RWPE2 (cell line): ENCODE results near the gene ATP10B.

Experiments
- ATAC-seq: fragments of 200-7000 bp; cut with Tn5 transposase; 3 replicates; pipeline ENCODE4 v1.9.1; 2021; ENCODE audit warnings: low read depth
- DNase-seq: peaks from one replicate; pipeline ENCODE4 v3.0.0-alpha.2; 2020; ENCODE audit warnings: low spot score
- H3K27ac ChIP-seq: fragments of 450-650 bp; 2 replicates; pipeline ENCODE4 v1.5.1; 2017; ENCODE audit warnings: mild to moderate bottlenecking; ENCODE audit not compliant: poor library complexity, severe bottlenecking
- H3K27me3 ChIP-seq: fragments of 250-450 bp; sonication (Bioruptor Pico); 2 replicates; pipeline ENCODE4 v1.5.1; 2021; ENCODE audit warnings: mild to moderate bottlenecking, moderate library complexity; ENCODE audit not compliant: insufficient read depth, poor library complexity, severe bottlenecking
- H3K36me3 ChIP-seq: fragments of 250-450 bp; sonication (Bioruptor Pico); 2 replicates; pipeline ENCODE4 v1.5.1; 2020; ENCODE audit warnings: low read depth, mild to moderate bottlenecking, moderate library complexity
- H3K4me1 ChIP-seq: fragments of 250-450 bp; sonication (Bioruptor Pico); 2 replicates; pipeline ENCODE4 v1.5.1; 2021; ENCODE audit warnings: mild to moderate bottlenecking, moderate library complexity; ENCODE audit not compliant: insufficient read depth, poor library complexity, severe bottlenecking
- H3K4me3 ChIP-seq: fragments of 250-450 bp; sonication (Bioruptor Pico); 2 replicates; pipeline ENCODE4 v1.5.1; 2021; ENCODE audit warnings: mild to moderate bottlenecking, moderate library complexity; ENCODE audit not compliant: severe bottlenecking
- H3K9me3 ChIP-seq: fragments of 250-450 bp; sonication (Bioruptor Pico); 2 replicates; pipeline ENCODE4 v1.5.1; 2021; ENCODE audit warnings: mild to moderate bottlenecking, moderate library complexity; ENCODE audit not compliant: severe bottlenecking
- CTCF ChIP-seq: fragments of 450-650 bp; IDR thresholded peaks from one replicate; pipeline ENCODE4 v1.5.1; 2017; ENCODE audit warnings: mild to moderate bottlenecking, moderate library complexity; ENCODE audit not compliant: poor library complexity, severe bottlenecking

The ATP10B gene

GRCh38 chr5:160802592-160802991 is 49.4 kb downstream of the ATP10B start:
- H3K27ac ChIP-seq, result no peak overlapping the region
- no peaks in the 10 kb centered on the region for H3K4me1 ChIP-seq
- DNase-seq, result no peak
- H3K4me3 ChIP-seq, result no peak overlapping the region
- TF ChIP-seq CTCF, result peak; percentile 59
- H3K27me3 ChIP-seq, result no peaks in the 10 kb centered on the region
- ATAC-seq, result peak; percentile 71
- no peaks in the 10 kb centered on the region for H3K9me3 ChIP-seq
- no peaks in the 10 kb centered on the region for H3K36me3 ChIP-seq

GRCh38 chr5:160800375-160801275 is 51.4 kb downstream of the ATP10B start:
- TF ChIP-seq CTCF, result no peak
- no peaks in the 10 kb centered on the region for H3K27me3 ChIP-seq
- no peaks in the 10 kb centered on the region for H3K36me3 ChIP-seq
- DNase-seq (no peak), ATAC-seq (no peak)
- H3K27ac ChIP-seq, result no peak overlapping the region
- no peaks in the 10 kb centered on the region for H3K9me3 ChIP-seq
- H3K4me3 ChIP-seq, result no peak overlapping the region
- no peaks in the 10 kb centered on the region for H3K4me1 ChIP-seq

- Histone ChIP-seq H3K4me3 (no peak overlapping the region), H3K27me3 (no peaks in the 10 kb centered on the region), H3K9me3 (no peaks in the 10 kb centered on the region), H3K4me1 (no peaks in the 10 kb centered on the region), H3K36me3 (no peaks in the 10 kb centered on the region), H3K27ac (no peak overlapping the region)
- no peak for TF ChIP-seq CTCF
- ATAC-seq (no peak), DNase-seq (no peak)
Measured at GRCh38 chr5:160799184-160799583, 52.8 kb downstream of the ATP10B start.

DNA sequence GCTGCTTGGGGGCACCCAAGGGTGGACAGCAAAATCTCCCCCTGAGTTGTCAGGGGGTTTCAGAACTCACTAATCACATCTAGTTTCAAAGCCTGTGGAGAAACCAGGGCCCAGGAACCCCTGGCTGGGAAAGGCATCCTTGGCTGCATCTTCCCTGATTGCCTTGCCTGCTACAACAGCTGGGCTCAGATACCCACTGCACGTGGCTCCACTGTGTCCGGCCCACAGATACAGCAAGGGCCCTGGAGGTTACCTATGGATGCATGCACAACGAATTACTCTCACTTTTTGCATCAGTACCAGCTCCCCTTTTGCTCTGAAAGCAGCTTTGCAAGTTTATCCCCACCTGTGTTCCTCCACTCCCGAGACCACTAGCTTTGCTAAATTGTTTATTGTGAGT is 55.0 kb downstream of the ATP10B start:
- Histone ChIP-seq H3K27me3 (no peaks in the 10 kb centered on the region), H3K4me1 (no peaks in the 10 kb centered on the region), H3K9me3 (no peaks in the 10 kb centered on the region), H3K36me3 (no peaks in the 10 kb centered on the region), H3K4me3 (no peak overlapping the region), H3K27ac (no peak overlapping the region)
- no peak for ATAC-seq
- TF ChIP-seq CTCF, result no peak
- no peak for DNase-seq

DNA sequence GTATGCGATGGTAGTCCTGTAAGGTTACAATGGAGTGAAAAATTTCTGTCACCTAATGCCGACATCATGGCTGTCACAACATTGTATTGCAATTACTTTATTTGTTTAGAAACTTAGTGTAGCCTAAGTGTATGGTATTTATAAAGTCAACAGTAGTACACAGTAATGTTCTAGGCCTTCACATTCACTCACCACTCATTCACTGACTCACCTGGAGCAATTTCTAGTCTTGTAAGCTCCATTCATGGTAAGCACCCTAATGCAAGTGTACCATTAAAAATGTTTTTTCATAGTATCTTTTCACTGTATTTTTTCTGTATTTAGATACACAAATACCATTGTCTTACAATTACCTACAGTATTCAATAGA is 58.5 kb downstream of the ATP10B start:
- no peaks in the 10 kb centered on the region for H3K36me3 ChIP-seq
- ATAC-seq (no peak), DNase-seq (no peak)
- no peak for TF ChIP-seq CTCF
- no peak overlapping the region for H3K4me3 ChIP-seq
- no peaks in the 10 kb centered on the region for H3K4me1 ChIP-seq
- H3K27ac ChIP-seq, result no peak overlapping the region
- no peaks in the 10 kb centered on the region for H3K27me3 ChIP-seq
- H3K9me3 ChIP-seq, result no peaks in the 10 kb centered on the region
